UCSD-AML1 (cell line): Measurements from ENCODE around the gene SUFU.
A peak's percentile ranks its signal among the peaks of the same experiment; 100 is the strongest.
"Not testable (repeated sequence)": the region's sequence is repeated elsewhere in the genome, so short reads cannot be mapped to it uniquely, and the experiment has no call there.

Source experiments
- DNase-seq: peaks from one replicate; lab custom pipeline; 2025; ENCODE audit not compliant: unreplicated experiment; lab: John Stamatoyannopoulos, UW

The SUFU gene

GRCh38 chr10:102503264-102504178, at the start of gene SUFU:
SUFU (plus strand) TSS chr10:102503972; CDS start chr10:102504153, 181 bp downstream.
- peak; percentile 97 for DNase-seq

DNA sequence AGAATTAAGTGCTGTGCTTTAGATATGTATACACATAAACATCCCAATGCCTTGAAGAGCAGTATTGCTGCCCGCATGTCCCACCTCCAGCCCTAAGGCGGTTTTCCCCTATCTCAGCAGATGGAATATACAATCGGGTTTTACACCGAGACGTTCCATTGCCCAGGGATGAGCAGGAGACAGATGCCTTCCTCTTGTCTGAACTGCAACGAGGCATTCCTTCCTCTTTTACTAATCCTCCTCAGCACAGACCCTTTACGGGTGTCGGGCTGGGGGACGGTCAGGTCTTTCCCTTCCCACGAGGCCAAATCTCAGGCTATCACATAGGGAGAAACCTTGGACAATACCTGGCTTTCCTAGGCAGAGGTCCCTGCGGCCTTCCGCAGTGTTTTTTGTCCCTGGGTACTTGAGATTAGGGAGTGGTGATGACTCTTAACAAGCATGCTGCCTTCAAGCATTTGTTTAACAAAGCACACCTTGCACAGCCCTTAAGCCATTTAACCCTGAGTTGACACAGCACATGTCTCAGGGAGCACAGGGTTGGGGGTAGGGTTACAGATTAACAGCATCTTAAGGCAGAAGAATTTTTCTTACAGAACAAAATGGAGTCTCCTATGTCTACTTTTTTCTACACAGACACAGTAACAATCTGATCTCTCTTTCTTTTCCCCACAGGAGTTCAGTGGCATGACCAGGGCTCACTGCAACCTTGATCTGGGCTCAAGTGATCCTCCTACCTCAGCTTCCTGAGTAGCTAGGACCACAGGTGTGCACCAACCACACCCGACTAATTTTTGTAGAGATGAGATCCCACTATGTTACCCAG, 48.9 kb upstream of the SUFU start:
- DNase-seq = not testable (repeated sequence)

DNA sequence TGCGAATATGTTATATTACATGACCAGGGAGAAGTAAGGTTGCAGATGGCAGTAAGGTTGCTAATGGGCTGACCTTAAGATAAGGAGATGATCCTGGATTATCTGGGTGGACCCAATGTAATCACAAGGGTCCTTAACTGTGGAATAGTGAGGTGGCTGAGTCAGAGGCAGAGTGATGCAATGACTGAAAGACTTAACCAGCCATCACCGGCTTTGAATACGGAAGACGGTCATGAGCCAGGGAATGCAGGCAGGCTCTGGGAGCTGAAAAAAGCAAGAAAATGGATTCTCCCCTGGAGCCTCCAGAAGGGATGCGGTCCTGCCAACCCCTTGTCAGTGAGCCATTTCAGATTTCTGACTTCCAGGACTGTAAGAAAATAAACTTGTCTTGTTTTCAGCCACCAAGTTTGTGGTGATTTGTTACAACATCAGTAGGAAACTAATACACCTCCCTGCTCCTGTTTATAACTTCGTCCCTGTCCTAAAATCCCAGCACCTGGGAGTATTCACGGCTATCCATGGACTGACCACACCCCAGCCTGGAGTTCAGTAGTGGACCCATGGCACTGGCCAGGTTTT, 47.8 kb upstream of the SUFU start:
- DNase-seq = no peak

- DNase-seq = no peak
These were observed 46.1 kb upstream of the SUFU start for GRCh38 chr10:102457591-102458150.

- DNase-seq = no peak
These were observed 45.1 kb upstream of the SUFU start for GRCh38 chr10:102458656-102459055.

DNA sequence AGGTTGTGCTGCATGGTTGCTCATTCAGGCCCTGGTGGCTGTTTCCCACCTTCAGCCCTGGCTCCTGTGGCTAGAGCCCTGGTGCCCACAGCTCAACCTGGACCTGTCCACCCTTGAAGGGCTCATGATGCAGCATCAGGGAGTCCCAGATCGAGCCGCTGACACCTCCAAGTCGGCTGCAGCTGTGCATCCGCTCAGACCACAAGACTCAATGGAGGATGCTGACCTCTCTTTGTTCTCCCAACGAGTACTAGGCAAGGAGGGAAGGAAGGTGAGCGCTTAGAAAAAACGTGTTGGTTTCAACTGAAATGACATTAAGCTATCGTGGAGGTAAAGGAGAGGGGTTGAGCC, 43.0 kb upstream of the SUFU start:
- DNase-seq = no peak

GRCh38 chr10:102461187-102462054, 42.4 kb upstream of the SUFU start:
- peak; percentile 90 for DNase-seq

- no peak for DNase-seq
These were observed 41.2 kb upstream of the SUFU start for GRCh38 chr10:102462512-102463054.

- no peak for DNase-seq
These were observed 39.8 kb upstream of the SUFU start for GRCh38 chr10:102463983-102464382.

DNA sequence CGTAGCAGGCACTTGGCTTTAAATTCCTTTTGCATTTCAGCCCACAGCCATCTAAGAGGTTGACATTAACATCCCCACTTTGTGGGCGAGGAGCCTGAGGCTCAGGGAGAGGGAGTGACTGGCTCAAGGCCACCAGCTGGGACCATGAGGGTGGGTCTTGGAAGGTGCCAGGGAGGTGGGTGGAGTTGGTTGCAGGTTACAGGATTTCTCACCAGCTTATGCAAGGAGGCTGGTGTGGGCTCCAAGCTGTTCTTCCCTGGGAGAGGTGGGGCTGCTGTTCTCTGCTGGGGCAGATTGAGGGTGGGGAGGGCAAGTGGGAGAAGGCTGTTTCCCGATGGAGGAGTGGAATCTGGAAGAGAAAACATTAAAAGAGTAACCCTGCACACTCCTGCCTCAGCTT, 38.3 kb upstream of the SUFU start:
- DNase-seq = no peak

DNA sequence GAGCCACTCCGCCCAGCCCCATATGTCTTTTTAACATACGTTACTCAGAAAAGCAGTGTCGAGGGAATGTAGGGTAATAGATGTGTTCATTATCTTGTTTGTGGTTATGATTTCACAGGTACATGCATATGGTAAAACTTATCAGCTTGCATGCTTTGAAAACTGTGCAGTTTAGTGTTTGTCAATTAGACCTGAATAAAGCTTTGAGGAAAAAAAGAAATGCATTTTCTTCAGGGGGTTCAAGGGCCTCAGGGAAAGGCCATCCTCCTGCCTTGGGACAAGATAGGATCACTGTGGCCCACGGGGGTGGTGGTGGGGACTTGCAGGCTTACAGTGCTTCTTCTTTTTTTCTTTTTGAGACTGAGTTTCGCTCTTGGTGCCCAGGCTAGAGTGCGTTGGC, 36.5 kb upstream of the SUFU start:
- DNase-seq = no peak

GRCh38 chr10:102467971-102468438, 35.8 kb upstream of the SUFU start:
- DNase-seq = peak; percentile 44

DNA sequence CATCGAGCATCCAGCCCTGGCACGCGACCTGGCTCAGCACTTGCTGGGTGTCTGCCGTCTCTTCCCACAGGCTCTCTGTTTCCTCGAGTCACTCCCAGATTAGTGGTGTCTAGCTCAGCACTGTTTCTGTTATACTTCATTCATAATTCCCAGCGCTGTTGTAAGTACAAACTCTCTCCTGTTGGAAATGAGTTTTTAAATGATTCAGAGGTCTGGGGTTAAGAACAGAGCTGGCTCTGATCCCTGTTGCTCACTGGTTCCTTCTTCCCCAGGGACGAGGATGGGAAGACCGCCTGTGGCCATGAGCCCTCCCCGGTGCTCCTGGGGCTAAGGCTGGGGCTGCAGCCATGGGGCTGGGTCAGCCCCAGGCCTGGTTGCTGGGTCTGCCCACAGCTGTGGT, 35.1 kb upstream of the SUFU start:
- no peak for DNase-seq

GRCh38 chr10:102470579-102471546, 32.9 kb upstream of the SUFU start:
- no peak for DNase-seq

DNA sequence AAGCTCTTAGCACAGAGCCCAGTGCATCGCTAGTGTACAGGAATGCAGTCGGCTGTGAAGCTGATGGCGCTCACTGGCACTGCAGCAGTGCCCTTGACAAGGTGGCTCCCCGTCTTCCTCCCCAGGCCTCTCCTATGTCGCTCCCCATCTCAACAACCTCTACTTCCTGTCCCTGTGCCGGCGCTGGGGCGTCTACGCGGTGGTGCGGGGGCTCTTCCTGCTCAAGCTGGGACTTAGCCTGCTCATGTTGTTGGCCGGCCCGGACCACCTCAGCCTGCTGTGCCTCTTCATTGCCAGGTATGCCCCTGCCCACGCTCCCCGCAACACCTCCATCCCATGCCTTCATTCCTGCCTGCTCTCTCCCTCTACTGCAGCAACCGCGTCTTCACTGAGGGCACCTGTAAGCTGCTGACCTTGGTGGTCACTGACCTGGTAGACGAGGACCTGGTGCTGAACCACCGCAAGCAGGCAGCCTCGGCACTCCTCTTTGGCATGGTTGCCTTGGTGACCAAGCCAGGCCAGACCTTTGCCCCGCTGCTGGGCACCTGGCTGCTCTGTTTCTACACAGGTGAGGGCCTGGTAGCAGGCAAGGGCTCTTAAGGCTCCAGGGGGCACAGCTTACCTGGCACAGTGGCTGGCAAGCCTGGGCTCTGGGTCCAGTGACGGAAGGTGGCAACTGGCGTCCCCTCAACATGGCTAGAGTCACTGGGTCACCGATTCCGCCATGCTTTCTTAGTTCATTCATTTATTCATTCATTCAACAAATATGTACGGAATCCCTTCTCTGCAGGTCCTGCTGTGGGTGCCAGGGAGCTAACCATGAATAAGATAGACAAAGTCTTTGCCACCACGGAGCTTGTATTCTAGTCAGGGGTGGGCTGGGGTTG, 30.1 kb upstream of the SUFU start:
- no peak for DNase-seq

DNA sequence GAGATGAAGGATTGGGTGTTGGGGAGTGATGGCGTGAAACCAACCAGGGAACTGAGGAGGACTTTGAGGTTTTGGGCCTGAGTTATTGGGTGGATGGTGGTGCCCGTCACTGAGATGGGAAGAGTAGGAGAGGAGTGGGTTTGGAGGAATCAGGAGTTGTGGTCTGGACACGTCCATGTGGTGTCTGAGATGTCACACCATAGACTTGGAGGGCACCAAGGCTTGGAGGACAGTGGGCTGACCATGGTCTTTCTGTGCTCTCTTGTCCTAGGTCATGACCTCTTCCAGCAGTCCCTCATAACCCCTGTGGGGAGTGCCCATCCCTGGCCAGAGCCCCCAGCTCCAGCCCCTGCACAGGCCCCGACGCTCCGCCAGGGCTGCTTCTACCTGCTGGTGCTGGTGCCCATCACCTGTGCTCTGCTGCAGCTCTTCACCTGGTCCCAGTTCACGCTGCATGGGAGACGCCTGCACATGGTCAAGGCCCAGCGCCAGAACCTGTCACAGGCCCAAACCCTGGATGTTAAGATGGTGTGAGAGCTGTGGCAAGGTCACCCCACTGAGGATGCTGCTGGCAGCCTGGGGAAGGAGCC, 28.2 kb upstream of the SUFU start:
- DNase-seq = no peak

DNA sequence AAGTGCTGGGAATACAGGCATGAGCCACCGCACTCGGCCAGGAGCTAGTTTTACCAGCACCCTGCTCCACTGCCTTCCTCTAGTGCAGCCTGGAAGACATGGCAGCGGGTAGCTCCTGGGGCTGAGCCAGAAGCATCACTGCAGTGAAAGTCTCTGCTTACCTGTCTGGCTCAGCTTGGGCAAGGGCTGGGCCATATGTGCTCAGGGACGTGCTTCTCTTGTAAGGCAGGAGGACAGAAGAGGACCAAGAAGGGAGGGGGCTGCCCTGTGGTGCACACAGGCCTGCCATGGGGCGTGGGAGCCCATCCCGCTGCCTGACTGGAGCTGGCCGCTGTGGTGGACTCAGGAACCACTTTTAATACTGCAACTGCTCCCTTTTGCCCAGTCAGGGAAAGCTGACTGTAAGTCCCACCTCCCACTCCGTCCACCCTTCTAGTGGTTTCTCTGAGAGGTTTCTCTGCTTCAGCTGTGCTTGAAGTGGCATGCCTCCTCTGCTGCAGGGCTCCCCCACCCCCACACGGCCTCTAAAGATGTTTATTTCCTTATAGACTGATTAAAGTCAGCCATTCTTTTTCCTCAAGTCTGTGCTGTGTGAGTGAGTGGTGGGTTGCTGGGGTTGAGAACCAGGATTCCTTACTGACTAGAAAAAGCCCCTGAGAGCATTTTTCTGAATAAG, 27.2 kb upstream of the SUFU start:
- no peak for DNase-seq
